Mesenchymal stem cell (in vitro differentiated cells and primary cell): Measurements from ENCODE around the gene NECTIN1.

Experiments used
- DNase-seq: peaks from one replicate; pipeline ENCODE4 v3.0.0-alpha.2; 2013
- H2AFZ ChIP-seq: one replicate; pipeline ENCODE4 v1.6.1; 2013; ENCODE audit warnings: low read depth, mild to moderate bottlenecking, control low read depth, inconsistent platforms, low read length, moderate library complexity
- H2AK5ac ChIP-seq: 2 replicates; pipeline ENCODE4 v1.6.1; 2013; ENCODE audit warnings: low read length, moderate library complexity, mild to moderate bottlenecking, inconsistent platforms; ENCODE audit not compliant: severe bottlenecking
- H2BK120ac ChIP-seq: one replicate; pipeline ENCODE4 v1.6.1; 2013; ENCODE audit warnings: low read depth, mild to moderate bottlenecking, inconsistent platforms, low read length, moderate library complexity
- H2BK12ac ChIP-seq, 2 experiments: one replicate each; pipeline ENCODE4 v1.6.1; 2013; ENCODE audit warnings: inconsistent platforms in 2 of 2, low read length in 2 of 2, mild to moderate bottlenecking in 2 of 2, moderate library complexity in 2 of 2, control low read depth in 1 of 2
- H2BK15ac ChIP-seq: one replicate; pipeline ENCODE4 v1.6.1; 2013; ENCODE audit warnings: mild to moderate bottlenecking, low read depth, inconsistent platforms; ENCODE audit not compliant: poor library complexity, severe bottlenecking
- H2BK5ac ChIP-seq: 2 replicates; pipeline ENCODE4 v1.6.1; 2013; ENCODE audit warnings: low read depth, mild to moderate bottlenecking, low read length, control low read depth, inconsistent platforms; ENCODE audit not compliant: poor library complexity, severe bottlenecking
- H3K14ac ChIP-seq, 2 experiments: one replicate each; pipeline ENCODE4 v1.6.1; 2013; ENCODE audit warnings: inconsistent platforms in 2 of 2, low read length in 2 of 2, control low read depth in 1 of 2, mild to moderate bottlenecking in 1 of 2, moderate library complexity in 1 of 2
- H3K18ac ChIP-seq, 2 experiments: one replicate each; pipeline ENCODE4 v1.6.1; 2013; ENCODE audit warnings: inconsistent platforms in 2 of 2, low read length in 2 of 2, control low read depth in 1 of 2, low read depth in 1 of 2, mild to moderate bottlenecking in 1 of 2
- H3K23ac ChIP-seq, 2 experiments: one replicate each; pipeline ENCODE4 v1.6.1; 2013; ENCODE audit warnings: inconsistent platforms in 2 of 2, low read length in 2 of 2, mild to moderate bottlenecking in 2 of 2, moderate library complexity in 2 of 2, control low read depth in 1 of 2
- H3K27ac ChIP-seq: 2 replicates; pipeline ENCODE4 v1.5.1; 2013; ENCODE audit warnings: mild to moderate bottlenecking, moderate library complexity, low read length, control low read depth, inconsistent platforms; ENCODE audit not compliant: poor library complexity, severe bottlenecking
- H3K27me3 ChIP-seq, 2 experiments: 2 replicates each; pipeline versions ENCODE4 v1.6.1 to v1.7.0; 2013; ENCODE audit warnings: low read length in 2 of 2, mild to moderate bottlenecking in 2 of 2, moderate library complexity in 2 of 2, control low read depth in 1 of 2, inconsistent platforms in 1 of 2; ENCODE audit not compliant: control insufficient read depth in 1 of 2, insufficient read depth in 1 of 2
- H3K36me3 ChIP-seq, 2 experiments: 2 replicates each; pipeline versions ENCODE4 v1.6.1 to v1.7.0; 2013; ENCODE audit warnings: low read length in 2 of 2, control low read depth in 1 of 2, inconsistent platforms in 1 of 2, low read depth in 1 of 2, mild to moderate bottlenecking in 1 of 2; ENCODE audit not compliant: insufficient read depth in 2 of 2, control insufficient read depth in 1 of 2
- H3K4ac ChIP-seq, 2 experiments: one replicate each; pipeline ENCODE4 v1.6.1; 2013; ENCODE audit warnings: inconsistent platforms in 2 of 2, low read length in 2 of 2, mild to moderate bottlenecking in 2 of 2, moderate library complexity in 2 of 2, control low read depth in 1 of 2, low read depth in 1 of 2
- H3K4me1 ChIP-seq: 2 replicates; pipeline ENCODE4 v1.6.1; 2013; ENCODE audit warnings: low read depth, low read length, control low read depth; ENCODE audit not compliant: control insufficient read depth, insufficient read depth
- H3K4me2 ChIP-seq: 2 replicates; pipeline ENCODE4 v1.6.1; 2013; ENCODE audit warnings: low read length, mild to moderate bottlenecking, inconsistent platforms; ENCODE audit not compliant: poor library complexity, severe bottlenecking
- H3K4me3 ChIP-seq, 2 experiments: 2 replicates each; pipeline versions ENCODE4 v1.5.1 to v1.7.0; 2013; ENCODE audit warnings: low read length in 2 of 2, mild to moderate bottlenecking in 2 of 2, control low read depth in 1 of 2, low read depth in 1 of 2; ENCODE audit not compliant: insufficient read depth in 1 of 2
- H3K79me1 ChIP-seq: replicated peaks from 2 replicates; pipeline ENCODE4 v1.6.1; 2013; ENCODE audit warnings: mild to moderate bottlenecking, control low read depth, low read length, inconsistent platforms; ENCODE audit not compliant: poor library complexity, severe bottlenecking
- H3K9ac ChIP-seq: 2 replicates; pipeline ENCODE4 v1.7.0; 2013; ENCODE audit warnings: mild to moderate bottlenecking, low read length, moderate library complexity
- H3K9me3 ChIP-seq: 2 replicates; pipeline ENCODE4 v1.7.0; 2013; ENCODE audit warnings: mild to moderate bottlenecking, low read length; ENCODE audit not compliant: control insufficient read depth
- H4K8ac ChIP-seq: one replicate; pipeline ENCODE4 v1.6.1; 2013; ENCODE audit warnings: inconsistent platforms, mild to moderate bottlenecking, low read length, moderate library complexity
- H4K91ac ChIP-seq: one replicate; pipeline ENCODE4 v1.6.1; 2013; ENCODE audit warnings: mild to moderate bottlenecking, low read length, inconsistent platforms
- WGBS: methylation state at CpG from one replicate; pipeline ENCODE4 v1.1.7; 2013; ENCODE audit warnings: mixed read lengths; 5-methylcytosine and 5-hydroxymethylcytosine counted together

NECTIN1 gene

GRCh38 chr11:119720311-119720913 lies 8.6 kb downstream of the NECTIN1 start:
- Histone ChIP-seq H3K4me2 (no peak overlapping the region), H2BK120ac (no peak overlapping the region), H3K9ac (peak overlapping the region; percentile 31), H3K79me1 (peaks cover 58% of the 10 kb centered on the region), H3K23ac (no peak overlapping the region), H3K9me3 (no peaks in the 10 kb centered on the region), H3K4me3 (peak overlapping the region in 1 of 2 experiments; percentile 43), H3K27ac (no peak overlapping the region), H3K14ac (no peak overlapping the region), H2BK12ac (no peak overlapping the region), H2AFZ (no peak overlapping the region), H3K36me3 (peaks cover 0 to 12% of the 10 kb centered on the region in 2 experiments), H2AK5ac (no peak overlapping the region), H4K91ac (peak overlapping the region; percentile 7), H3K4me1 (peaks cover 26% of the 10 kb centered on the region), H4K8ac (no peak overlapping the region), H3K4ac (no peak overlapping the region), H3K27me3 (no peaks in the 10 kb centered on the region), H2BK5ac (no peak overlapping the region), H3K18ac (no peak overlapping the region), H2BK15ac (no peak overlapping the region)
- DNase-seq, result no peak
- WGBS, result 96% methylated on average over 18 of the region's 18 CpGs

- H3K36me3 ChIP-seq, result peaks cover 0 to 14% of the 10 kb centered on the region in 2 experiments
- no peak overlapping the region for H2BK12ac ChIP-seq
- H3K9me3 ChIP-seq, result no peaks in the 10 kb centered on the region
- H3K4me2 ChIP-seq, result no peak overlapping the region
- H3K14ac ChIP-seq, result peak overlapping the region in 1 of 2 experiments; percentile 31
- no peak overlapping the region for H3K9ac ChIP-seq
- no peak overlapping the region for H3K4ac ChIP-seq
- H4K91ac ChIP-seq, result no peak overlapping the region
- no peak overlapping the region for H2BK15ac ChIP-seq
- H2BK120ac ChIP-seq, result no peak overlapping the region
- DNase-seq, result no peak
- H3K27ac ChIP-seq, result no peak overlapping the region
- no peak overlapping the region for H3K18ac ChIP-seq
- no peak overlapping the region for H2AK5ac ChIP-seq
- peaks cover 57% of the 10 kb centered on the region for H3K79me1 ChIP-seq
- no peak overlapping the region for H3K4me3 ChIP-seq
- H3K23ac ChIP-seq, result peak overlapping the region in 1 of 2 experiments; percentile 9
- H2BK5ac ChIP-seq, result no peak overlapping the region
- H2AFZ ChIP-seq, result no peak overlapping the region
- WGBS, result 73% methylated on average over 14 of the region's 14 CpGs
- H3K27me3 ChIP-seq, result no peaks in the 10 kb centered on the region
- H4K8ac ChIP-seq, result no peak overlapping the region
- peaks cover 41% of the 10 kb centered on the region for H3K4me1 ChIP-seq
These were observed 11.0 kb downstream of the NECTIN1 start for GRCh38 chr11:119717839-119718534.

- Histone ChIP-seq H4K91ac (no peak overlapping the region), H3K4me2 (no peak overlapping the region), H3K79me1 (peaks cover 60% of the 10 kb centered on the region), H3K4ac (no peak overlapping the region), H3K4me1 (peaks cover 49% of the 10 kb centered on the region), H3K9ac (no peak overlapping the region), H3K9me3 (no peaks in the 10 kb centered on the region), H3K27ac (no peak overlapping the region), H3K23ac (no peak overlapping the region), H3K4me3 (no peak overlapping the region), H3K27me3 (no peaks in the 10 kb centered on the region), H3K18ac (no peak overlapping the region), H2AFZ (no peak overlapping the region), H2BK12ac (no peak overlapping the region), H3K14ac (peak overlapping the region in 1 of 2 experiments; percentile 39), H4K8ac (no peak overlapping the region), H2AK5ac (no peak overlapping the region), H2BK15ac (no peak overlapping the region), H2BK120ac (no peak overlapping the region), H3K36me3 (peaks cover 0 to 14% of the 10 kb centered on the region in 2 experiments), H2BK5ac (no peak overlapping the region)
- DNase-seq, result no peak
- WGBS, result 90% methylated on average over 24 of the region's 30 CpGs
These were observed 12.2 kb downstream of the NECTIN1 start for GRCh38 chr11:119716582-119717498.

- WGBS, result 67% methylated on average over 4 of the region's 6 CpGs
These were observed 14.4 kb downstream of the NECTIN1 start for GRCh38 chr11:119714590-119714989.

More at GRCh38 chr11:119714590-119714989, 14.4 kb downstream of the NECTIN1 start:
- Histone ChIP-seq H2BK12ac (no peak overlapping the region), H2BK5ac (no peak overlapping the region), H3K36me3 (peaks cover 0 to 5% of the 10 kb centered on the region in 2 experiments), H4K8ac (no peak overlapping the region), H3K9ac (no peak overlapping the region), H3K79me1 (peaks cover 53% of the 10 kb centered on the region), H3K23ac (peak overlapping the region in 1 of 2 experiments; percentile 67), H4K91ac (no peak overlapping the region), H3K4me2 (no peak overlapping the region), H2BK120ac (no peak overlapping the region), H3K4me3 (no peak overlapping the region), H3K9me3 (no peaks in the 10 kb centered on the region), H3K4me1 (peaks cover 46% of the 10 kb centered on the region), H2BK15ac (no peak overlapping the region), H3K27me3 (no peaks in the 10 kb centered on the region), H3K14ac (peak overlapping the region in 1 of 2 experiments; percentile 30), H3K4ac (no peak overlapping the region), H3K27ac (no peak overlapping the region), H2AK5ac (peak overlapping the region; percentile 70), H2AFZ (no peak overlapping the region), H3K18ac (no peak overlapping the region)
- DNase-seq, result no peak
